Fibroblast of the conjunctiva (primary cell): ENCODE data around the gene MYG1.
A peak's percentile ranks its signal among the peaks of the same experiment; 100 is the strongest.
"Not testable (repeated sequence)": the region's sequence is repeated elsewhere in the genome, so short reads cannot be mapped to it uniquely, and the experiment has no call there.

Experiments
- DNase-seq: peaks from one replicate; pipeline ENCODE4 v3.0.0-alpha.2; 2010; ENCODE audit warnings: low read depth

MYG1 gene

DNA sequence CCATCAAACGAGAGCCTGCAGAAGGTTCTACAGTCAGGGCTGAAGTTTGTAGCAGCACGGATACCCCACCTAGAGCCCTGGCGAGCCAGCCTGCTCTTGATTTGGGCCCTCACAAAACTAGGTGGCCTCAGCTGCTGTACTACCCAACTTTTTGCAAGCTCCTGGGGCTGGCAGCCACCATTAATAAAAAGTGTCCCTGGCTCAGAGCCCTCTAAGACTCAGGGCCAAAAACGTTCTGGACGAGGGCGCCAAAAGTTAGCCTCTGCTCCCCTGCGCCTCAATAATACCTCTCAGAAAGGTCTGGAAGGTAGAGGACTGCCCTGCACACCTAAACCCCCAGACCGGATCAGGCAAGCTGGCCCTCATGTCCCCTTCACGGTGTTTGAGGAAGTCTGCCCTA, 13.0 kb upstream of the MYG1 start:
- no peak for DNase-seq

DNA sequence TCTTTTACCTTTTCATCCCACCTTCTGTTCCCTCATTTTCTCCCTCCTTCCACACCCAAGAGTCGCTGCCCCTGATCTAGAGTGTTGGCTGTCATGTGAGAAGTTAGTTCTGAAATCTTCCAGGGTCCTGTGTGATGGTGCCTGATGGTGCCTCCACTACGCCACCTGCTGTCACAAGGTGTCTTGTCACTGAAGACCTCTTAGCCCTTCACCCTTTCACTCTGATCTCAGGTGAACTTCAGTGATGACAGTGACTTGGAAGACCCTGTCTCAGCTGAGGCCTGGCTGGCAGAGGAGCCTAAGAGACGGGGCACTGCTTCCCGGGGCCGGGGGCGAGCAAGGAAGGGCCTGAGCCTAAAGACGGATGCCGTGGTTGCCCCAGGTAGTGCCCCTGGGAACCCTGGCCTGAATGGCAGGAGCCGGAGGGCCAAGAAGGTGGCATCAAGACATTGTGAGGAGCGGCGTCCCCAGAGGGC, 11.7 kb upstream of the MYG1 start:
- DNase-seq = no peak

DNA sequence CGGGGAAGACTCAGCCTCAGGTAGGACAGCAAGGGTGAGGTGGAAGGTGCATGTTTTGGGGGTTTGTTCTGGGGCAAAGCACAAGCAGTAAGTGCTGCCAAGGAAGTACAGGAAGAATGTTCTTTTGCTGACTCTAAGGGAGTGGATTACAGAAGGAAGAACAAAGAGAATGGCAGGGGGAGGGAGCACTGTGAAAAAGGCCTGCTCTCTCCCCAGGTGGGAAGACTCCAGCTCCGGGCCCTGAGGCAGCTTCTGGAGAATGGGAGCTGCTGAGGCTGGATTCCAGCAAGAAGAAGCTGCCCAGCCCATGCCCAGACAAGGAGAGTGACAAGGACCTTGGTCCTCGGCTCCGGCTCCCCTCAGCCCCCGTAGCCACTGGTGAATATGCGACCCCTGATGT, 11.2 kb upstream of the MYG1 start:
- DNase-seq = no peak

DNA sequence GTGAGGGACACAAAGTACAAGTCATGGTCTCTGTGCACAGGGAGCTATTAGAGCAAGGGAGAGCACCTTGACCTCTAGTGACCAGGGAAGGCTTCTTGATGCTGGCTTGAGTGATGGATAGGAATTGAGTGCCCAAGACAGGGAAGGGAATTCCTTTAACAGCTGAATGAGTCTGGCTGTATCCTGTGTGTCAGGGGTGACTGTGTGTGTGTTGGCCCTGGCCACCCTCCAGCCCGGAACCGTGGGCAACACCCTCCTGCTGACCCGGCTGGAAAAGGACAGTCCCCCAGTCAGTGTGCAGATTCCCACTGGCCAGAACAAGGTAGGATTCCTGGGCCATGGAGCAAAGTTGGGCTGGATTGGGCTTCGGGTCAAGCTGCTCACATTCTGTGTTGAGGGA, 9.6 kb upstream of the MYG1 start:
- no peak for DNase-seq

DNA sequence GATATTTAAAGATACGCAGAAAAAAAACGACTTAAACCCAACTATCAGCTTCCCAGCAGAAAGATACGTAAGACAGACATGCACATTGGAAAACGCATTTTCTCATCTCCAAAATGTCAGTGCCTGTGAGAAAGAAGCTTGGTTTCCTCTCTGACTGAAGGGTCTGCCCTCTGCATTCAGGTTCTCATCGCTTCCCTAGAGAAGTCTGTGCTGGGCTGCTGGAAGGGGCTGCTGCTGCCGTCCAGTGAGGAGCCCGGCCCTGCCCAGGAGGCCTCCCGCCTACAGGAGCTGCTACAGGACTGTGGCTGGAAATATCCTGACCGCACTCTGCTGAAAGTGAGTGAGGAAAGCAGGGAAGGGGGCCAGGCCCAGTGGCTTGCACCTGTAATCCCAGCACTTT, 8.8 kb upstream of the MYG1 start:
- no peak for DNase-seq

DNA sequence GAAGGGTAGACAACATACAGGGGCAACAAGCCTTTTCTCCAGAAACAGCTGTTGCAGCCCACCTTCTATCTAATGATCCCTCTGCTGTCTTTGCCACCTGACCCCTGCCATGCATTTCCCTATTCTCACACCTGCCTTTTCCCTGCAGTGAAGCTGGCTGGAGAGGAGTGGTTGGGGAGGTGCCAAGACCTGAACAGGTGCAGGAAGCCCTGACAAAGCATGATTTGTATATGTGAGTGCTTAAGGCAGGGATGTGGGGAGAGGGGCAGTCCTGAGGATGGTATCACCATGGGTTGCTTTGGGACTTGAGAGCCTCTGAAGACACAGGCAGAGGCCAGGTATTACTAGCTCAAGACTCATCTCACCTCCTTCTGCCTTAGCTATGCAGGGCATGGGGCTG, 7.1 kb upstream of the MYG1 start:
- no peak for DNase-seq

DNA sequence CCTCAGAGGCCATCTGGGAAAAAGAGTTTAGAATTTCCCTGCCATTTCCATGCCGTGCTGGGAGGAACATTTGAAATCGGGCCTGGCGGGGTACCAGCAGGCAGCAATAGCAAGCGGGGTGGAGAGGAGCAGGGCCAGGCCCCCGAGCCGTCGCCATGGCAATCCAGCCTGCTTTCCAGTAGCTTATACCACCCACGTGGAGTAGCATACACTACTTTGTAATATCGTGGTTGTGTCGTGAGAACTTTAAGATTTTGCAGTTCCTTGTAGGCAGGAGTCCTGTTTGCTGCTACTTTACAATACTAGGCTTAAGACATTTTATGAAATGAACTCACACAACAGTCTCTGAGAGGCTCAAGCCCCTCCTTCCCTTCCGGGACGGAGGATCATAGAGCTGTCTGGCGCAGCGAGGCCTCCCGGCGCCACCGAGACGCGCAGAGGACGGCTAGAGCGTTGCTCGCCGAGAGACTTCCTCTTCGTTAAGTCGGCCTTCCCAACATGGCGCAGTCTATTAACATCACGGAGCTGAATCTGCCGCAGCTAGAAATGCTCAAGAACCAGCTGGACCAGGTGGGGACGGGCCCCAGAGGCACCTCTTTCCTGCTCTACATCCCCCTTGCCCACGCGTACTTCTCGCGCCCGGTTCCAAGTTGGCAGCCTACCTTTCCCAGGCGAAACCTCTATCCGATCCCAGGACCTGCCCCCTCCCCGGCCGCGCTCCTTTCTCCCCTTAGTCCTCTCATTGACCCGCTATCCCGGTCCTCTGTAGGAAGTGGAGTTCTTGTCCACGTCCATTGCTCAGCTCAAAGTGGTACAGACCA, 4.2 kb upstream of the MYG1 start, which contains the start of gene PFDN5:
Gene PFDN5 (plus strand): TSS at position 473 of the 821 bp plus-strand sequence. CDS start 26 bp downstream, at position 499.
- DNase-seq = peak; percentile 88

DNA sequence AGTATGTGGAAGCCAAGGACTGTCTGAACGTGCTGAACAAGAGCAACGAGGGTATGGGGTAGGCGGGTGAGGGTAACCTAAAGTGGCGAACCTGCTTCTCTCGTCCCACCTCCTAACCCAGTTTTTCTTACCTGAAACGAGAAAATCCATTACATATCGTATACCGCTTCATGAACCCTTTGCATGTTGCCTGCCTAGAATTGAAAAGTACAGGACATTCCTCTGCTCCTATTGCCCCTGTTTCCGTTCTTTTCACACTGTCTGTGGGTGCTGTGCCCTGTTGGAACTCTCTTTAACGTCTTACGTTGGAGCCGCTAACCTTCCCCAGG, 3.6 kb upstream of the MYG1 start:
- DNase-seq = no peak

DNA sequence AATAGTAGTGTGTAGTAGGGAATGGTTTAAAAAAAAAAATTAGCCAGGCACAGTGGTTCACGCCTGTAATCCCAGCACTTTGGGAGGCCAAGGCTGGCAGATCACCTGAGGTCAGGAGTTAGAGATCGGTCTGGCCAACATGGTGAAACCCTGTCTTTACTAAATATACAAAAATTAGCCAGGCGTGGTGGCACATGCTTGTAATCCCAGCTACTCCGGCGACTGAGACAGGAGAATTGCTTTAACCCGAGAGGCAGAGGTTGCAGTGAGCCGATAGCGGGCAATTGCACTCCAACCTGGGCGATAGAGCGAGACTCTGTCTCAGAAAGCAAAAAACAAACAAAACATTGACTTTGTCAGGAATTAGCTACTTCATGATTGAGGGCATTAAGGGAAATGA, 2.4 kb upstream of the MYG1 start:
- not testable (repeated sequence) for DNase-seq

DNA sequence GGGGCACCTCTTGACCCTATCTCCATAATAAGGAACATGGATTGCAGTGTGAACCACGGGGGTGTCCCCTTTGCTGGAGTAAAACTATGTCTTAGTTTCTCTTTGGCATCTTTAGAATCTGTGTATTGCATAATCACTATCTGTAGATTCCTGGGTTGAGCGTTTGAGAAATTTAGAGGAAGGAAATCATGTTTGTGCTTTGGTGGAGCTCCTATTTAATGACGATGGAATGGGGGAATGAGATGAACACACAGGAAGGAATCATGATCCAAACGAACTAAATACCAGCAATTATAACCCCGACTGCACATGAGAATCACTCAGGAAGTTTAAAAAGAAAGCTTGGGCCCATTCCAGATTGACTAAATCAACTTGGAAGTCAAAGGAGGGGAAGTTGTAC, 1.3 kb upstream of the MYG1 start:
- DNase-seq = peak; percentile 43

DNA sequence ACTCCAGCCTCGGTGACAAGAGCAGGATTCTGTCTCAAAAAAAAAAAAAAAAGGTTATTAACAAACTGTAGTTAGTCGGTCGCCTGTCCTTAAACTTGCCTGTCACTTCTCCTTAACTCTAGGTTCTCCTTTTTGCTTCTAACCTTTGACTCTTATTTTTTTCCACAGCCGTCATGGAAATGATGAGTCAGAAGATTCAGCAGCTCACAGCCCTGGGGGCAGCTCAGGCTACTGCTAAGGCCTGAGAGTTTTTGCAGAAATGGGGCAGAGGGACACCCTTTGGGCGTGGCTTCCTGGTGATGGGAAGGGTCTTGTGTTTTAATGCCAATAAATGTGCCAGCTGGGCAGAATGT, 418 bp upstream of the MYG1 start:
- DNase-seq = peak; percentile 83

DNA sequence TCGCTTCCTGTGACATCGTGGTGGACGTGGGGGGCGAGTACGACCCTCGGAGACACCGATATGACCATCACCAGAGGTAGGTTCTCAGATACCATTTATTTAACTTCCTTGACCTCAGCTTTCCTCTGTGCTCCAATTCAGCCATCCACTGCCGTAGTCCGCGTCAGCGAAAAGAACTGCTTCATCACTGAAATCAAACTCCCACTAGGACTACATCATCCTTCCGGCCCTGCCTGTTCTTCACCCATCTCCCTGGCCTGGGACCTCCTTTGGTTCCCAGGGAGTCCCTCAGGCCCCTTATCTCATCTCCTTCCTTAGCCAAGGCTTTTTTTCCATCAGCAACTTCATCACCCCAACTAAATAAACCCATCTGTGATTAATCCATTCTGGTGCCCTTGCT, 692 bp downstream of the MYG1 start:
- no peak for DNase-seq

DNA sequence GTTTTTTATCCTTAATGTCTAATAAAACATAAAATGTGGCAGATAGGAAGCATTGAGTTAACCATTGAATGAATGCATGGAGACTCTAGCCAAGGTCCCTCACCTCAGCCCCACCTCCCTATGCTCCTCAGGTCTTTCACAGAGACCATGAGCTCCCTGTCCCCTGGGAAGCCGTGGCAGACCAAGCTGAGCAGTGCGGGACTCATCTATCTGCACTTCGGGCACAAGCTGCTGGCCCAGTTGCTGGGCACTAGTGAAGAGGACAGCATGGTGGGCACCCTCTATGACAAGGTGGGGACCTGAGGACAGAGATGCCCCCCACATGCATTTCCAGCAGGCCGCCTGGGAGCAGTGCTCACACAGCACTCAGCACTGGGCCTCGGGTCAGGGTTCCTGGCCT, 3.4 kb downstream of the MYG1 start:
- DNase-seq = no peak

DNA sequence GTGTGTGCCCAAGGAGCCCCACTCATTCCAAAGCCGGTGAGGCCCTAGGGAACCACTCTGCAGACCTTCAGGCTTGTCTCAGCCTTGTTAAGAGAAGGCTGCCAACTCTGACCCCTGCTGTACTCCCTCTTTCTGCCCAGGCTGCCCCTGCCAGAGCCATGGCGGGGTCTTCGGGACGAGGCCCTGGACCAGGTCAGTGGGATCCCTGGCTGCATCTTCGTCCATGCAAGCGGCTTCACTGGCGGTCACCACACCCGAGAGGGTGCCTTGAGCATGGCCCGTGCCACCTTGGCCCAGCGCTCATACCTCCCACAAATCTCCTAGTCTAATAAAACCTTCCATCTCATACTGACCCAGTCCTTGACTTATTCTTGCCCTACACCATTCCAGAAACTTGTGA, 7.3 kb downstream of the MYG1 start:
- DNase-seq = no peak

DNA sequence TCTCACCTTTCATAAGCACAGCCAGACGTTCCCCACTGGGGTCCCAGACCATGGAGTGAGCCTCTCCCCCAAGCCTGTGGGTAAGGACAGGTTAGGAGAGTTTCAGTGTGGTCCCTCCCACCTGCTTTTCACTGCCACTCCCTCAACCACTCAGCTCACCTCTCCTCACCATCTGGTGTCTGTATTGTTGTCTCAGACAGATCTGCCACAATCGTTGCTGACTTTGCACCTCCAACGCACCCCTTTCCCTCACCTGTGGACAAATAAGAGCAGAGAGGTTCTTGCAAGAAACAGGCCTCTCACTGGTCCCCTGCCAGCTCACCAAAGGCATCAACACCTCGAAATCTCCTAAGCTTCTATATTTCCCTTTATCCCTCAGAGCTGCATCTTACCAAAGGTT, 8.8 kb downstream of the MYG1 start:
- DNase-seq = no peak

DNA sequence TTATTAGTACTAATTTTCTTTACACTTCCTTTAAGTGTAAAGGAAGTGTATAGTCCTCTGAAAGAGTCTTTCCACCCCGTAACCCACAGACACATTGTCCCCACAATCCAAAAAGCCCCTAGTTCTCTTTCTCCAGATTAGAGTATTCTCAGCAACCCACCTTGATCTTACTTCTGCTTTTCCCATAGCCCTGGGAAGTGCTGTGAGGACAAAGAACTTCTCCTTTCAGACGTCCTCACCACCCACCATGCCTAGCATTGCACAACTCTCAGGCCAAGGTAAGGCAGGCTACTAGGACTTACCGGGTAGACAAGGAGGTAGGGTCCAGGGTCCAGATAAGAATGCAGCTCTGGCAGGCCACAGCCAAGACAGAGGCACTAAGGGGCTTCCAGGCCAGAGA, 14.5 kb downstream of the MYG1 start:
- DNase-seq = no peak

DNA sequence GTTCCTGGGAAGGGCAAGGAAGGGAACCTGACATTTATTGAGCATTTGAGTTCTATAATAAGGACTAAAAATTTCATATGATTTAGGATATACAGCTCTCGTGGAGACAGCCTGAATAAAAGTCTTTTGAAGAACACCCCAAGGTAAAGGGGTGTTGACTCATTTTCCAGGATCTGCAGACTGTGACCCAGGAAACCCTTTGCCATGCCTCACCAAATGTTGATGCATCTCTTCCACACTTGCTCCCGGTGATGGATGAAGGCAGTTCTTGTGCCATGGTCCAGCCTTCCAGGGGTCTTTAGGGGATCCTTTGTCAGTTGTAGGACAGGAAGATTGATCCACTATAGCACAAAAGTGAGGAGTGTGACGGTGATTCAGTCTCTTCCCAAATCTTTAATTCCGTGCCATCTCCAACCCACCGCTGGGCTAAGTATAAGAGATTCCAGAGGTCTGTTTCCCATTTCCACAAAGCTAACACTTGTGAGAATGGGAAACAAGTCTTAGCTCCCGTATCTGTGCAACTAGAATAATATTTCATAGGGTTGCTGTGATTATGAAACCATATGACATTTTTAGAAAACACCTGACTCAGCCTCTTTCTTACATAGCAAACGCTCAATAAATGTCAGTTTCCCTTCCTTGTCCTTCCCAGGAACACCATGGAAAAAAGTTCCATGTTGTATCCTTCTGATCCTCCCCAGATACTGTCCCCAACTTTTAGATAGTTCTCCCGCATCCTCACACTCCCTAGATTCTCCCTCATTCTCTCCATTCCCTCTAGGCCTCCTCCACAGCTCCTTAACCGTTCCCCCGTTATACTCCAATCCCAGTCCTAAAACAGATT, 21.1 kb downstream of the MYG1 start:
- no peak for DNase-seq

DNA sequence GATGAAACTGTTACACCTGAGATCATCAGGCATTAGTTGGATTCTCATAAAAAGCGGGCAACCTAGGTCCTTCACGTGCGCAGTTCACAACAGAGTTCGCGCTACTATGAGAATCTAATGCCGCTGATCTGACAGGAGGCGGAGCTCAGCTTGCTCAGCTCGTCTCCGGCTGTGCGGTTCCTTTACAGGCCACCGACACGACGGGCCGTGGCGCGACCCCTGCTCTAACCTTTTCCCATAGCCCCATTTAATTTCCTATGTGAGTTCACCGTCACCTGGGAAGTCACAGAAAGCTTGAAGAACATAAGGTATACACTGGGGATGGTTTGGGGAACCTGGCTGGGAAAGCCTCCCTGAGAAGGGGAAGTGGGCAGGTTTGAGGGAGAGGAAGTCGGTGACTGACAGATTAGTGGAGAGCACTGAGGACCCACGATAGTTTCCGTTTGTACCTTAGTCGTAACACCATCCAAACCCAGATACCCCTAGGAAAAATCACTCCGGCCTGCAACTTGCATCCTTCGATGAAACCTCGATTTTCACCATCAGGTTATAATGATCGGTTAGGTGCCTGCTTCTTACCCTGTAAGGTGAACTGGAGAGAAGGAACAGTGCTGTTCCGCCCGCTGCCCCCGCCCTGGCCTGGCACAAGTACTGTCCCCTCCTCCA, 24.8 kb downstream of the MYG1 start:
- no peak for DNase-seq

DNA sequence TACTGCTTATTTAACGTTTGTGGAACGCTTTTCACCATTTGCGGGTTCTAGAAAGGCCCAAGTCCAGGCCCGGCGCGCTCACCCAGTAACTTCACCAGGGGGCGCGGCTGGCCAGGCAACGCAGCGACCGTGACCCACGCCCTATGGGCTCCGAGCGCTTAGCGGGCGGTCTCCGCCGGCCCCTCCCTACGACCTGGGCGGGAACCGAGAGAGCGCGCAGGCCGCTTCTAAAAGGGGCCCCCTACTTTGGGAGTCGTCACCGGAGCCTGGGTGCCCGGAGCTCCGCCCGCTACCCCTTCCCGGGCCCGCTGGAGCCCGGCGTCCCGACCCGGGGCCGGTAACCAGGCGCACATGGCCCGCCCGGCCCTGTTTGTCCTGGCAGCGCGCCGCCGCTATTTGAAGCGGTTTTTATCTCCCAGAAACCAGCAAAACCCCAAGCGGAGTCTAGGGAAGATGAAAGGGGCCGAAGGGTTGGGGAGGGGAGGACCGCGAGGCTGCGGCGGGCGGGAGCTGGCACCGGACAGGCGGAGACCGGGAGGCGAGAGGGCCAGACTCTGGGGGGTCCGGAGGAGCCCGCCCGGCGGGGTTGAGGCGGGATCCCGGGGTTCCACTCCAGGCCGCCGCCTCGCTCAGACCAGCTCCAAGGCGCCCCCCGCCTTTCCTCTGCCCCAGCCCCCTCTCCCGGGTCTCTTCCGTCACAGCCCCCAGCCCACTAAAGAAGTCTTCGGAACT, 25.4 kb downstream of the MYG1 start:
- DNase-seq = peak; percentile 92

DNA sequence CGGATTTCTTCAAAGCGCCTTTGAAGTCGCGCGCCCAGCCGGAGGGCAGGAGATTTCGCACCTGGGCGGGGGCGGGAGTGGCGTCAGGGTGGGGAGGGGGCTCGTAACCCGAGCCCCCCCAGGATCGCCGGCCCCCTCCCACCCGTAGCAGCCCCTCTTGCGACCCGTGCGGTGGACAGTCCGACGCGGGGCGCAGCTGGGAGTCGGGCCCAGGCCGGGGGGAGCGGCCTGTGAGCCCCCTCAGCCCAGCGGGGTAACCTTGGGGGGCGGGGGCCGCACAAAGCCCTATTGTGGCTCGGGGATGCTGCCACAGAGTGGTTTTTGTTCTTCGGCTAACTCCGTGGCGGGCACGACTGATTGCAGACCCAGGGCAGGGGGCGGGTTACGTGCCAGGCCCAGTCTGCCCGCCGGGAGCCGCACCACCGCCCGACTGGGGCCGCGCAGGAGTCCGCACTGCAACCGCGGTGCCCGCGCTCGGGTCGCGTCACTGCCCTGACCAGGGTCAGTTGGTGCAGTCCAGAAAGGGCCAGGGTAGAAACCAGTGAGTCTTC, 26.1 kb downstream of the MYG1 start:
- DNase-seq = no peak

DNA sequence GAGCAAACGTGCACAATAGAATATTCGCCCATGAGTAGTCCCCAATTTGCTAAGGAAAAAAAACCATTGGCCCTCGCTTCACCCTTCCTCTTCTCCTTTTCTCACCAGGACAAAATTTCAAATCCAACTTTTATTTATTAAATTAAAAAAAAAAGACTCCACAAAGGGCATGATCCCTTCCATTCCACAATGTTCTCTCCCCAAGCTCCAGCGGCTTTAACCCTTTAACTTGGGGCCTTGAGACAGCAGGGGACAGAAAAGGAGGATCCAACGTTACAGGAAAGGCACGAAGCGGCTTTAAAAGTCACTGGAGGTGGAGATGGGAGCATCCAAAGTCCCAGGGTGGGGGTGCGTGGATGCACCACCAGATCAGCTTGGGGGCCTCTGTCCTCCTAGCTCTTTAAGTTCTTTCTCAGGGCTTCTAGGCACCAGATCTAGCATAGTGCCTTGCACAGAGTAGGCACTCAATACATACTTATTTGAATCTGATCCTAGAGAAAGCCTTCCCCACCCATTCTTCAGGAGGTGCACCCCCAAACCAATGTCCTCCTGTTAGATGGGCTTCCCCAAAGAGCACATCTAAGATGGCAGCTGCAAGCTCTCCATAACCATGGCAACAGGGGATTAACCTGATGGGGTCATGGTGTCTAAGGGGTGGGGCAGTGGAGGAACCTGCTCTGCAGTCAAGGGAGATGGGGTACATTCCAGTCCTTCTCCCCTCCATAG, 27.1 kb downstream of the MYG1 start:
- DNase-seq = no peak
